Lung (tissue), 12 donors: ENCODE results near the gene STAT5B. TPM values are rescaled to one million over a fixed set of nuclear protein-coding genes. Genes with fewer than 3 reads are reported as not detected.
A peak's percentile ranks its signal among the peaks of the same experiment; 100 is the strongest.

Experiments
- ATAC-seq: fragments of 200-7000 bp; cut with Tn5 transposase; one replicate; pipeline ENCODE4 v1.9.1; 2020; ENCODE audit warnings: moderate number of reproducible peaks; ENCODE audit not compliant: insufficient read depth, low FRiP score
- DNase-seq, 3 donors: peaks; one replicate each; pipeline ENCODE4 v3.0.0-alpha.2; 2013 to 2017
- H3K27ac ChIP-seq, 2 donors: one replicate each; pipeline ENCODE4 v1.5.1; 2013; ENCODE audit warnings: mild to moderate bottlenecking in 2 of 2, moderate library complexity in 2 of 2, control low read depth in 1 of 2, inconsistent platforms in 1 of 2, low read depth in 1 of 2, low read length in 1 of 2
- H3K27me3 ChIP-seq, 3 donors: one replicate each; pipeline ENCODE4 v1.5.1; 2013; ENCODE audit warnings: low read length in 2 of 3; ENCODE audit not compliant: control insufficient read depth in 3 of 3, insufficient read depth in 3 of 3
- H3K36me3 ChIP-seq, 4 donors: one replicate each; pipeline ENCODE4 v1.5.1; 2013; ENCODE audit warnings: low read length in 4 of 4, mild to moderate bottlenecking in 1 of 4, moderate library complexity in 1 of 4; ENCODE audit not compliant: control insufficient read depth in 4 of 4, insufficient read depth in 4 of 4
- H3K4me1 ChIP-seq, 5 donors: one replicate each; pipeline ENCODE4 v1.5.1; 2013; ENCODE audit warnings: low read length in 5 of 5, mild to moderate bottlenecking in 2 of 5, moderate library complexity in 1 of 5; ENCODE audit not compliant: control insufficient read depth in 5 of 5, insufficient read depth in 5 of 5
- H3K4me3 ChIP-seq: one replicate; pipeline ENCODE4 v1.5.1; 2013; ENCODE audit warnings: mild to moderate bottlenecking, control low read depth, moderate library complexity
- H3K9ac ChIP-seq, 2 donors: one replicate each; pipeline ENCODE4 v1.5.1; 2013; ENCODE audit warnings: low read length in 2 of 2, control low read depth in 1 of 2; ENCODE audit not compliant: insufficient read depth in 1 of 2
- H3K9me3 ChIP-seq, 4 donors: one replicate each; pipeline ENCODE4 v1.5.1; 2013; ENCODE audit warnings: low read length in 3 of 4, mild to moderate bottlenecking in 1 of 4, moderate library complexity in 1 of 4; ENCODE audit not compliant: control insufficient read depth in 4 of 4, insufficient read depth in 3 of 4
- CTCF ChIP-seq: IDR thresholded peaks from 2 replicates; pipeline ENCODE4 v1.5.1; 2012; ENCODE audit warnings: mild to moderate bottlenecking; ENCODE audit errors: control extremely low read depth, extremely low read depth
- WGBS, 2 donors: extraction: QIAGEN DNeasy Blood & Tissue Kit; methylation state at CpG; one replicate each; pipeline ENCODE4 v1.1.7; 2013; 5-methylcytosine and 5-hydroxymethylcytosine counted together
- polyA plus RNA-seq, 2 donors: library from polyadenylated mRNA; stranded (reverse); fragments of 200-250 nt; gene quantifications; one replicate each; pipeline ENCODE4 v1.2.1, GENCODE V29; 2013
- total RNA-seq, 2 donors: library from RNA; depleted of rRNA in 1 of 2; stranded (reverse); fragments of >200 nt in 1 of 2; gene quantifications; one replicate each; pipeline ENCODE4 v1.2.1, GENCODE V29; 2014 to 2021
- donor health status: control.
- donor health status: control.
- donor health status: Bipolar disorder and iron deficiency.
- donor health status: healthy.
- donor health status: DM: yes; HTN: yes; CAD: no.

Gene STAT5B
- total and polyA plus RNA-seq, 4 donors: 23.3 to 53.6 (median 48.1) TPM

- peaks cover 0 to 29% (median 3%) of the 10 kb centered on the region in 5 donors for H3K4me1 ChIP-seq
- H3K27me3 ChIP-seq: peaks cover 0 to 43% (median 33%) of the 10 kb centered on the region in 3 donors
- WGBS, 2 donors: 76 to 90% methylated on average over 2 of the region's 2 CpGs
- ATAC-seq (no peak), DNase-seq (no peak)
- no peaks in the 10 kb centered on the region for H3K36me3 ChIP-seq
- no peak overlapping the region for H3K27ac ChIP-seq
- no peak overlapping the region for H3K9ac ChIP-seq
- H3K9me3 ChIP-seq: no peaks in the 10 kb centered on the region
- H3K4me3 ChIP-seq: no peak overlapping the region
- TF ChIP-seq CTCF: no peak
Observed at GRCh38 chr17:42181851-42182207, 94.4 kb downstream of the STAT5B start.

- Histone ChIP-seq H3K9me3 (no peaks in the 10 kb centered on the region), H3K4me1 (peaks cover 0 to 29% (median 3%) of the 10 kb centered on the region in 5 donors), H3K4me3 (peak within 1 kb of the TSS; percentile 2), H3K36me3 (no peaks in the 10 kb centered on the region), H3K9ac (no peak within 1 kb of the TSS), H3K27me3 (peaks cover 0 to 43% (median 33%) of the 10 kb centered on the region in 3 donors), H3K27ac (no peak within 1 kb of the TSS)
- peak; percentile 43 for TF ChIP-seq CTCF
- ATAC-seq (peak; percentile 69), DNase-seq (peak in 2 of 3 donors; percentile 29 to 56)
- WGBS, 2 donors: 5% methylated on average over 54 to 60 of the region's 60 CpGs
Observed at GRCh38 chr17:42180922-42181850, 95.0 kb downstream of the STAT5B start, which contains the start of gene KCNH4. TSS of gene KCNH4 (minus strand) at chr17:42181142. CDS start at chr17:42180945, 197 bp downstream.

GRCh38 chr17:42180411-42180921, 95.7 kb downstream of the STAT5B start:
- WGBS, 2 donors: 2% methylated on average over 32 to 33 of the region's 33 CpGs

More at GRCh38 chr17:42180411-42180921, 95.7 kb downstream of the STAT5B start:
- Histone ChIP-seq H3K36me3 (no peaks in the 10 kb centered on the region), H3K27ac (no peak overlapping the region), H3K27me3 (peaks cover 0 to 43% (median 33%) of the 10 kb centered on the region in 3 donors), H3K9me3 (no peaks in the 10 kb centered on the region), H3K4me1 (peaks cover 0 to 29% (median 3%) of the 10 kb centered on the region in 5 donors), H3K4me3 (no peak overlapping the region), H3K9ac (no peak overlapping the region)
- DNase-seq (no peak), ATAC-seq (no peak)
- TF ChIP-seq CTCF: no peak
